Measurements from ENCODE around the gene TPM3.
"Not testable (repeated sequence)": the region's sequence is repeated elsewhere in the genome, so short reads cannot be mapped to it uniquely, and the experiment has no call there.

Gene TPM3

DNA sequence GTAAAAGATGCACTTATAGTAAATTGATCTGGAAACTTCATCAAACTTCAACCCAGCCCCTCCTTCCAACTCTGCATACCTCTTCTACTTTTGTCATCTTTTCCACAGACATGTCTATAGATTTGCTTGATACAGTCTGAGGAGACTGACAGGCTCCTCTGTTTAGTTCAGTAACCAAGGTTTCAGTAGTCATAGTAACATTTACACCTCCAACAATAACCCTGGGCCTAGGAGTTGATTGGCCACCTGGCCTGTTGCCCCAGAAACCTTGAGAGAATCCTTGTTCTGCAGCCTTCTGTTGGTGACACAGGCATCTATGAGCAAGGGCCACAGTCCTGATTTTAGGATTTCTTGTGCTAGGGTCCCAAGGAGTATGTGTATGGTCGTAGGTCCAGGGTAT lies 14.3 kb upstream of the TPM3 start, which contains the start of gene CFAP141:
CFAP141 (minus strand) TSS at position 138 of the 400 bp plus-strand sequence; CDS start at position 112, 26 bp downstream.
- in situ Hi-C loops (cut with HindIII; ENCODE audit: low sequenced_read_pairs): no loop called here

DNA sequence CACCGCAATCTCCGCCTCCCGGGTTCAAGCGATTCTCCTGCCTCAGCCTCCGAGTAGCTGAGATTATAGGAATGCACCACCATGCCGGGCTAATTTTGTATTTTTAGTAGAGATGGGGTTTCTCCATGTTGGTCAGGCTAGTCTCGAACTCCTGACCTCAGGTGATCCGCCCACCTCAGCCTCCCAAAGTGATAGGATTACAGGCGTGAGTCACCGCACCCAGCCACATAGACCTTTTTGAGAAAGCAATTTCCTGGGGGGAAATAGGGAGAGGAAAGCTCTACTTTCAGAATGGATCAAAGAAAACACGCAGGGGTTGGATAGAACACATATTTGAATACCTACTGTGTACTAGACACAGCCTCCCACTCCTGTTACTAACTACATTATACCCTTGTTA lies 13.9 kb upstream of the TPM3 start:
- in situ Hi-C loops (cut with HindIII; ENCODE audit: low sequenced_read_pairs): not testable (repeated sequence)

DNA sequence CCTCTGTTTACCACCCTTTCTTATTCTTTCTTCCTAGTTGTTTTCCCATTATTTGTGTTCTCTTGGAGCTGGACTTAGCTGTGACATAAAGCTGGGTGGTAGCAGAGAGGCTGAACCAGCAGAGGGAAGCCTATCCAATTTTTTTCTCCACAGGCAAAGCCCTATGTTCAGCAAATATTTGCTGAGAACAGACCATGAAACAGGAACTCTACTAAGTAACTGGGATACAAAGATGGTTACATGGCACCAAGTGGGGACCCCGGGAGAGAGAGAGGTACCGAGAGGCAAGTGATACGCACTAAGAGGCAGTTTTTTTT lies 7.6 kb upstream of the TPM3 start:
- in situ Hi-C loops (cut with HindIII; ENCODE audit: low sequenced_read_pairs): no loop called here

DNA sequence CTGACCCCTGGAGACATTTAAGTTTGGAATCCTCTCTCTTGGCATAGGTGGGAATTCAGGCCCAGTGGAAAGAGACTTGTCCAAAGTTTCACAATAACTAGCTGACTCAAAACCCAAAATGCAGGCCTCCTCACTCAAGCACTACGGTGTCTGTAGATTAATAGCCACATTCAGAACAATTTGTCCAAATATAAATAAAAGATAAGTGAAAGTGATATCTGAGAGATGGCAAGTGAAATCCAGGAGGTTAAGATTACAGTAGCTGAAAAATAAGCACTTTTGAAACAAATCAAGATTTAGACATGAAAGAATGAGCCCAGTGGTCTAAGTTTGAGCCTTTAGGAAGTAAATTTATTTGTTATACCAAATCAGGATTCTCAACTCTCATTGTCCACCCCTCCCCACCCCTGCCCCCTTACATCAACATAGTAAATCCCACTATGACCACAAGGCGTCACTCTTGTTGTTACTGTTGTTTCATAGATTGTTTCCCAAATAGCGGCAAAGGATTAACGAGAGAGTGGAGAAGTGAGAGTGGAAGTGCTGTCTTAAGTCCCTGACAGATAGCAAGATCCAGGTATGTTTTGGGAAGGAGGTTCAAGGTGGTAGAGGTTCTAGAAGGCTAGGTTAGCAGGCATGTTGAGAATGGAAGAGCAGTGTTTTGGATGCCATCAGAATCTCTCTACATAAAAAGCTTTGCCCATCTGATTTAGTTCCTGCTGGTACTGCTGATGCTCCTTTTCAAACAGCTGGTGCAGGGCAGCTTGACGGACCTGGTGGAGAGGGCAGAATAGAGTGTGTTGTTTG lies 7.1 kb upstream of the TPM3 start:
- in situ Hi-C loops (cut with HindIII; ENCODE audit: low sequenced_read_pairs): no loop called here

DNA sequence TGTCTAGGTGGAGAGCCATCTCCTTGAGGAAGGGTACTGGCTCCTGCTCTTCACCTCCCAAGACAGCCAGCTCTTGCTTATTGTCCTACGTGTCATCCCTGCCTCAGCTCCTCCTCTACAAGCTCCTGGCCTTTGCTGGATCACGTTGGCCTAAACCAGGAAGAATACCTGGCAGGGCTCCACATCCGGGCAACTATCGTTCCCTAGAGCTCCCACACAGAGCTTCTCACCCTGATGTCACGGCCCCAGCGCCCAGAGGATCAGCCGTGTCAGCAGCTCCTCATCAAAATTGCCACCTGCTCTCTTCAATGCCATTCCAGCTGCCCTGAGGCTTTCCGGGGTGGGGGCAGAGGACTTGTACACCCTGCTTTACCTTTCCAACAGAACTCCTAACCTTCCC lies 1.9 kb upstream of the TPM3 start:
- in situ Hi-C loops (cut with HindIII; ENCODE audit: low sequenced_read_pairs): no loop called here

DNA sequence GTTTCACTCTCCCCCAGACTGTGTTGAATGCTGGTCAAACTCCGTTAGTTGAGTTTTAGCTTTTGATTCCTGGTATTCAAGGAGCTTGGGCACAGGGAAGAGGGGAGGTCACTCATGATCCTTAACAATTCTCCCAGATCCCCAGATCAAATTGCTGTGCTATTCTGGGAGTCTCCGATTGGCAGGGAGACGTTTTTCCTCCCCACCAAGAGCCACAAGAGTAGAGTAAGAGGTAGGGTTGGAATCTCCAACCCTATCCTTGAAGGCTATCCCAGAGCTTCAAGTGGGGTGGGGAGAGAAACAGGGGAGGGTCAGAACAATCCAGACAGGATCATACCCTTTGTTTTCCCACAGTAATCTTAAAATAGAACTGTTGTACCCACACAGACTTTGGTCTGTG lies 576 bp upstream of the TPM3 start:
- in situ Hi-C loops (cut with HindIII; ENCODE audit: low sequenced_read_pairs): no loop called here

DNA sequence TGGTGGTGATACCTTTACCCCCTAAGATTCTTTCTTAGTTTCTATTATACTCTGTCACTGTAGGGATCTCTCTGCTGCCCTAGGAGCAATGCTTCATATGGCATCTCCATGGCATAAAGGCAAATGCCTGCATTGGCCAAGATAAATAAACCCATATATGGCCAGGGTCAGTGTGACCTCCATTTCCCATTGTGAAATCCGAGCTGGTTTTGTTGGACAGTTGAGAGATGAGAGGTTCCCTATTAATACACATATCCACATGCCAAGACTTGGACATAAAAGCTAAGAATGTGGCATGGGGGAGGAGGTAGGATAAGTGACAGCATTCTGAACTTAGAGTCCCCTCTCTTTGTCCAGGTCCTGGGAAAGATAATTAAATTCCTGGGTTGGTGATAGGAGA lies 1.4 kb downstream of the TPM3 start:
- in situ Hi-C loops (cut with HindIII; ENCODE audit: low sequenced_read_pairs): no loop called here

DNA sequence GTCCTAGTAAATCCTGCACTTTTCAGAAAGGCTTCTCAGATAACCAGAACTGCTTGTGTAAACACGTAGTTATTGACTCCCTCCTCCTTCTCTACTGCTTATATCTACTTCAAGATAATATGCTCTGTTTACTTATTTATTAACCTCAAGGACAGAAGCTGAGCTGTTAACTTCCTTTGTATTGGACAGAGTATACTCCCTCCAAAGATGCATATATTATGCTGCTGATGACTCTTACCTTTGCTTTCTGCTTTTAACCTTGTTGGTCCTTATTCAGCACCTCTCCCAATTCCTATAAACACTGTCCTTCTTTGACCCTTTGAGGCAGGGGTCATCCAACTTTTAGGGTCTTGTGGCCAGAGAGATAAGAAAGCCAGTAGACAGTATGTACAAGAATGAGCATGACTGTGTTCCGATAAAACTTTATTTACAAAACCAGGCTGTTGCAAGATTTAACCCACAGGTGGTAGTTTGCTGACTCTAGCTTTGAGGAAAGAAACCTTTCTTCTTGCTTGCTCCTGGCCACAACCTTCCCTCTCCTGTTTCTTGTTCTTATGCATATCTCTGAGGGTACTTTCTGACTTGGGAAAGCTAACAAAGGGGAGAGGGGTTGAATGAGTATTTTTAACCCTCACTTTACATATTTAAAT lies 4.9 kb downstream of the TPM3 start:
- in situ Hi-C loops (cut with HindIII; ENCODE audit: low sequenced_read_pairs): no loop called here

DNA sequence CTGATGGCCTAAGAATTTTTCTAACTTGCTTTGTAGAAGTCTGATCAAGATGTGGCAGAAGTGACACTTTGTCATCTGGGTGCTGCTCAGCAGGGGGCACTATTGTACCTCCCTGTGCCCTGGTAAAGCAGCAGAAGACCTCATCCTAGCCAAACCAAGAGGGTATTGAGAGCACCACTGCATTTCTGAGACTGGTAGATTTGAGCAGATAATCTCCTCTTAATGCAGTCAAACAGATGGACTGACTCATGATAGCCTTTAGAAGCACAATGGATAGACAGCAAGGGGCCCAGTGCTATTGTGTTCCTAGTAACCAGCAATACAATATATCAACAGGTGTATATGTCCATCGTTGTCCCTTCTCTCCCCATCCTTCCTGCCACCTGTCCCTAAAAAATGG lies 5.7 kb downstream of the TPM3 start:
- in situ Hi-C loops (cut with HindIII; ENCODE audit: low sequenced_read_pairs): no loop called here

DNA sequence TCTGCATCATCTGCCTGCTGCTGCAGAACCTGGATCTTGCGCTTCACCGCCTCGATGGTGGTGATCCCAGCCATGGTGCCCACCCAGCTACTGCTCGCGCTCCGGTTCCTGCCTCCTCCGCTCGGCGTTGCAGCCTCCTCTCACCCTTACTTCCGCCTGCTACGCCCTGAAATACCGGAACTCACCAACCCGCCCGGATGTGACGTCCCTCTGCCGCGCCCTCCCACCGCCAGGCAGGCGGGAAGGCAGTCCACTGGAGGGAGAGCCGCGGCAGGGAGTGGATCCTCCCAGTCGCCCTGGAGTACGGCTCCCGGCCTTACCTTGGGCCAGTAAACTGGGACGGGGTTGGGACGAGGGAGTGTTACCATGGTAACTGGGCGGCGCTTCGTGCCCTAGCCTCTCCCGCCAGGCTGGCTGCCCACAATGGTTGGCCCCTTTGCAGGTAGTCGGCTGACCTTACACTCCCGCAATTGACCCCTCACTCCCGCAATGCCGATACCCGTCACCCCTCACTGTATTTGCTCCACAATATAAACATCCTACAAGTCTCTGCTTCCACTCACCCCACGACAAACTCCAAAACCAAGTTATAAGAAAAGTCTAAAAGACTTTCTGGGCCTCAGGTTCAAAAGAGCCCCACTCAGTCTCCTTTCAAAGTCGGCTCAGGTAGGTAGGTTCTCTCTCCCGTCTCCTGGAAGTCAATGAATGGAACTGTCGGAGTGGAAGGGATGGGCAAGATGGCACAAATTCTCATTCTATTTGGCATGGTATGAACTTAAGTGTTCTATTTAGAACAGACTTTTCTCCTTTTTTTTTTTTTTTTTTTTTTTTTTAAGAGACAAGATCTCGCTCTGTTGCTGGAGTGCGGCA lies 8.6 kb downstream of the TPM3 start:
- in situ Hi-C loops (cut with HindIII; ENCODE audit: low sequenced_read_pairs): no loop called here

DNA sequence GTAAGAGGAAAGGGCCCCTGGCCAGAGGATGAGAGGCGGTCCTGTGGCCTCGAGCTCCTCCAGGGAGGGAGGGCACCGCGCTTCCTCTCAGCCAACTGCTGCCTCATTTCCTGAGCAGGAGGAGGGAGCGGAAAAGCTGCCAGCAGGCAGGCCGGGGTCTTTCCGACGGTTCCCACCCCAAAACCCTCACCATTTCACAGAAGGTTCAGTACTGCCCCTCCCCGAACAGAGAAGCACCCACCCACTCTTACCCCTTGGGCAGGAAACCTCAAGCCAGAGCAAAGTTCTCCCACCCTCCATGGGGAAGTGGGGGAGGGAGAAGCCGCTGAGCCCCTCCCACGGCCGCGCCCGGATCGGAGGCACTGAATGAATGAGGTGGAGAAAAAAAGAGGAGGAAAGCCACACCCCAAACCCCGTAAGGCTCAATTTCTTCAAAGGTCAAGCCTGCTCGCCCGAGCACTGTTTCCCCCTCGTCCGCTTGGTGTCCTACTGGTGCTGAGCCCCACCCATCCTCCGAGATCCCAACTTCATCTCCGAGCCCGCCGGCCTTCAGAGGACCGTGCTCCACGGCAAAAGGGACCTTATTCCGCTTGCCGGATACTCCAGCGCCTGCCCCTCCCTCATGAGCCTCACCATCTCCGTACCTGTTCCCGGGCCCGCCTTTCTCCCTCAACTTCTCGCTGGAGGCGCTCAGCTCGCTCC lies 9.4 kb downstream of the TPM3 start:
- in situ Hi-C loops (cut with HindIII; ENCODE audit: low sequenced_read_pairs): no loop called here

DNA sequence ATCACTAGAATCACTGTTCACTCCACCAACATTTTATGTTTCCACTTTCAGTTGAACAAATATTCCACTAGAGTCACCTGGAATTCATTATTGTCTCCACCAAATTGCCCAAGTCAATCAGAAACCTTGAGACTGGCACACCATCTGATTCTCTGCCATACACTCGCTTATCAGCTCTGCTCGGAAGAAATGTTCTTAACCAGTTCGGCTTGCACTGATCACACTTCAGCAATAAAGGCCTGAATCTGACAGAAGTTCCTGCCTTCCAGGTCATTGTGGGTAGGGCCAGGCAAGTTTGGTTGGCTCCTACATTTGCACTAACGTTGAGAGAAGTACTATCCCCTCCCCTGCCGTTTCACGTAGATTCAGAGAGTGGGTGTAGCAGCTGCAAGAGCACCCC lies 10.0 kb downstream of the TPM3 start:
- in situ Hi-C loops (cut with HindIII; ENCODE audit: low sequenced_read_pairs): no loop called here

DNA sequence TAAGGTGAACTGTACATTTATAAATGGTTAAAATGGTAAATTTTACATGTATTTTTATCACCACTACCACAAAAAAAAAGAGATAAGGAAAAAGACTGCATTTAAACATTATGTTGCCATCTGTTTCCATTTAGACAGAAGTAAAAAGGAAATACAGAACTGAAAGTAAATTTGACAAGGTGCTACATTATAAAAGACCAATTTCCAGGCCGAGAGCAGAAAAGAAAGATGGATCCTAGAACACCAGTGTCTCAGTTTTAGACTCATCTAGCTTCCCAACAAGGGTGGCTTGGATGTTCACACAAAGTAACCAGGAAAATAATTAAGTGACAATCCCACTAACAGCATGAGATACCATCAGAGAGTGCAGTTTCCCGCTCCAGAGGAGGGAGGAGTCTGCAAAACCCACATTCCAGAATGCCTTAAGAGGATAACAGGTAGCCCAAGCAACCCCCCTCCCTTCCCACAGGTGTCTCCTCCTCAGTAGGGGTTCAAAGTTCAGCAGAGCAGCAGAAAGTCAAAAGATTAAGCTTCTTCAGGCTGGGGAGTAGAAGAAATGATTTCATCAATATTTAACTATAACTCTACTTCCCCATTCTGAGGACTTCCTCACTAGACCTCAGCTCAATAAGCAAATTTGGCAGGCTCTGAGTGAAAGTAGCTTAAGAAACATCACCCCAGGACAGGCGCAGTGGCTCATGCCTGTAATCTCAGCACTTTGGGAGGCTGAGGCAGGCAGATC lies 11.8 kb downstream of the TPM3 start:
- in situ Hi-C loops (cut with HindIII; ENCODE audit: low sequenced_read_pairs): no loop called here

DNA sequence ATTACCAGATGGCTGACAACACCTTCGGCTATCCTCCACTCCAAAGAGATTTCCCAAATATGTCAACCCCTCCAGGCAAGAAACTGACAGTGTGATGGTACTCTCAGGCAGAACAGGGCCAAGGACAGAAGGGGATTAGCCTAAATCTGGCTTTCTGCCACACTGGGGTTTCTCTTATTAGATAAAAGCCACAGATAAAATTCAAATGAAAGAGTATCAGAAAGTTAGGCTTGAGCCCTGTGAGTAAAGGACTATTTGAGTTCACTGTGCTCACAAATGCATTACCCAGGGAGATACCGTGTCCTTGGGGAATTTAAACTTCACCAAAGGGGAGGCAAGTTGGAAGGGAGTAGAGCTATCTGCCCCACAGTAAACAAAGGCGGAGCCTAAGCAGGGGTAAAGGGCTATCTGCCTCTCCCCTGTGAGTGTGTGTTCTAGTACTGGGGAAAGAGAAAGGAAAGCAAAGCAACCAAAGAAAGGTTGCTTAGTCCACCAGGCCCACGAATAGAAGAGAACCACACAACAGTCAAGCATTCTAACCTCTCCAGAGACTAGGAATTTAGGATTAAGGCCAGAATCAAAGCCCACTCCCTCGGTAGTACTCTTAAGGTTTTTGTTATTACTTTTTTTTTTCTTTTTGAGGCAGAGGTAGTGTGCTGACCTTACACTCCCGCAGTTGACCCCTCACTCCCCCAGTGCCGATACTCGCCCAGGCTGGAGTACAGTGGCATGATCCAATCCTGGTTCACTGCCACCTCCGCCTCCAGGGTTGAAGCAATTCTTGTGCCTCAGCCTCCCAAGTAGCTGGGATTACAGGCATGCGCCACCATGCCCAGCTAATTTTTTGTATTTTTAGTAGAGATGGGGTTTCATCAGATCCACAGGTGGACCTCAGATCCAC lies 12.7 kb downstream of the TPM3 start:
- in situ Hi-C loops (cut with HindIII; ENCODE audit: low sequenced_read_pairs): no loop called here

DNA sequence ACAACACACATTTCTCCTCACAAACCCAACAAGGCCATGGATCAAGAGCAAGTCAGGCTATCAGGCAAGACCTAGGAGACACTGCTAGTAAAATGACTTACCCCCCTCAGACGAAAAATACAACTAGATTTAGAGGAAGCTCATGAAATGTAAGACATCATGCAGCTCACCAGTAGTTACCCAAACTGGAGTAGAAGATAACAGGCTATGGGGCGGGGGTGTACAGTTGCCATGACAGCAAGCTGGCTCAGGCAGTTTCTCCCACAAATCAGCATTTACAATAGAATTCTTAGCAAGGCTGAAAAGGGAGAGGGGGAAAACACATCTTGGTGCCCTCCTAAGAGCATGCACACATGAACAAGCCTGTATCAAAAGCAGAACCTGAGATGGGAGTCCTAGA lies 13.9 kb downstream of the TPM3 start:
- in situ Hi-C loops (cut with HindIII; ENCODE audit: low sequenced_read_pairs): no loop called here

DNA sequence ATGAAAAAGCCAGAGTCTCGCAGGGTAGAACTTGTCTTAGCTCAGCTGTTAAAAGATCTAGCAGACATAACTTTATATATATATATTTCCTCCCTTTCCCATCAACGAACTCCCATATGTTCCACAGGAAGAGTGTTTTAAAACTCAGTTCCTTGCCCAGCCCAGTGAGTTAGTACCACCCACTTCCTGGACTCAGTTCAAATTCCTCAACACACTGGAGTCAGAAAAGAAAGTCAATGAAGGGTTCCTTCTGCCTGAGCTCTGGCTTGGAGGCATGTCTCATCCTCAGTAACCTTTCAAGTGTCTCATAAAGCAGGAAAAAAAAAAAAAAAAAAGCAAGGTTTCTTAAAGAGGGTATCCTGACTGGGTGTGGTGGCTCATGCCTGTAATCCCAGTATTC lies 15.6 kb downstream of the TPM3 start:
- in situ Hi-C loops (cut with HindIII; ENCODE audit: low sequenced_read_pairs): no loop called here

DNA sequence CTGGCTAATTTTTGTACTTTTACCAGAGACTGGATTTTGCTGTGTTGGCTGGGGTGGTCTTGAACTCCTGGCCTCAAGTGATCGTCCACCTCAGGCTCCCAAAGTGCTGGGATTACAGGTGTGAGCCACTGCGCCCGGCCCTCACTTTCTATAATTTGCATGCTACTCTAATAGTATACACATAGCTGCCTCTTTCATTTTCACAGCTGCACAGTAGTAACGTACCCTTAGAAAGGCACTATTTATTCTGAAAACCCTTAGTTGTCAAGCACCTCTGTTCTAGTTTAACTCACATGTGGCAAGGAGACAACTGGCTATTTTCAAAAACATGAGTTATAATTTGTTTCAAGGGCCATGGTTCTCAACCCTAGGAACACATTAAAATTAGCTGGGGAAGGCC lies 17.2 kb downstream of the TPM3 start:
- in situ Hi-C loops (cut with HindIII; ENCODE audit: low sequenced_read_pairs): no loop called here

DNA sequence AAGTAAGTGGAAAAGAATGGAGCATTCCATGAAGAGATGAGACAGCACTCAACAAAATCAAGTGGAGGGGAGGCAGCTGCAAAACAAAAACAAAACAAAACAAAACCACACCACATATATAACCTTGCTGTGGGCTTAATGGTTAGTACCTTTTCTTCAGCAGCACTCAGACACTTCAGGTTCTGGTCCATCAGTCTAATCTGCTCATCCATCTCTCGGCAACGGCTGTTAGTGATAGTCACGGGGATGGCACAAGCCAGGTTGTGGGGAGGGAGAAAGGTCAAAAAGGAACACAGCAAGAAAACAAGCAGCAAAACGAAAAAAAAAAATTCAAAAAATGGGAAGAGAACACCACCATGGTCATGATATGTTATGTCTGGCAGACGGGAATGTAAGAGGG lies 20.0 kb downstream of the TPM3 start:
- in situ Hi-C loops (cut with HindIII; ENCODE audit: low sequenced_read_pairs): no loop called here

DNA sequence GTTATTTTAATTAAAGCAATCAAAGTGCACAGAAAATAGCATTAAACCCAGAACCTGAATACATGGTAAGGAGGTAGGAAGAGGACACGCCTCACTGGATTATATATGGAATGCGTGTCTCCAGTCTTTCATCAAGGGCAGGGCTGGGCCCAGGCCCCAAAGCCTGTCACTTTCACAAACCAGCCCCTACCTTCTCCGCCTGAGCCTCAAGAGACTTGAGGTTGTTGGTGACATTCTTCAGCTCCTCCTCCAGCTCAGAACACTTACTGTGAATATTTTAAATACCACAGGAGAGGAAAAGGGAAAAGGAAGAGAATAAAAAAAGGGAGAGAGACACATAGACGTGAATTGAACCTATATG lies 20.7 kb downstream of the TPM3 start:
- in situ Hi-C loops (cut with HindIII; ENCODE audit: low sequenced_read_pairs): no loop called here

All from DLD1 (cell line).